DMS153 (cell line): Measurements from ENCODE around the gene SETBP1.

Experiments used
- DNase-seq: peaks from one replicate; lab custom pipeline; 2025; lab: John Stamatoyannopoulos, UW

SETBP1 gene

DNA sequence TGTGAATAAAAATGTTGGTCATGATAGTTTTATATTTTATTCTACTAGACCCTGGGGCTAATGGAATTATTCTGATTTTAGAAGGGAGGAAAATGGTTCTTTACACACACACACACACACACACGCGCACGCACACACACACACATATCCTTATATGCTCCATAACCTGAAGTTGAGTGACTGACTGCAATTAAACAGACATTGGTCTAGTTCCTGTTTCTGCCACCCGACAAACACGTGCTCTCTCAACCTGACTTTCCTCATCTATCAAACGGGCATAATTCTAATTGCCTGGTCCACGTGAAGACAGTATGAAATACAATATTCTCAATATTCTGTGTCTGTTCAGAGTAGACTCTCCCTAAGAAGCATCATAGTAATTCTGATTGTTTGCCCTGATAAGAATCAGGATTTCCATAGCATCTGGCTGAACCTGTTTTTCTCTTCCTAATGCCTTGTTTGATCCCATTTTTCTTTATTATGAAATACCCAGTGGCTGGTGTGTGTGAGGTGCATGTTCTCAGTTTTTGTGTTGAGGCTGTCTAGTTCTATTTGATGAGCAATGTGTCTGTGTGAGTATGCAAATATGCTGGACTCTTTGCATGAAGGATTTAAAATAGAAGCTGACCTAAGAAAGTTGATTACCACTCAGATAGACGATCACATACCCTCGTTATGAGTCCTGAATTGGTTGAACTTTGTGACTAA lies 51.0 kb downstream of the SETBP1 start:
- no peak for DNase-seq

GRCh38 chr18:44732238-44732563 lies 51.5 kb downstream of the SETBP1 start:
- DNase-seq = no peak

DNA sequence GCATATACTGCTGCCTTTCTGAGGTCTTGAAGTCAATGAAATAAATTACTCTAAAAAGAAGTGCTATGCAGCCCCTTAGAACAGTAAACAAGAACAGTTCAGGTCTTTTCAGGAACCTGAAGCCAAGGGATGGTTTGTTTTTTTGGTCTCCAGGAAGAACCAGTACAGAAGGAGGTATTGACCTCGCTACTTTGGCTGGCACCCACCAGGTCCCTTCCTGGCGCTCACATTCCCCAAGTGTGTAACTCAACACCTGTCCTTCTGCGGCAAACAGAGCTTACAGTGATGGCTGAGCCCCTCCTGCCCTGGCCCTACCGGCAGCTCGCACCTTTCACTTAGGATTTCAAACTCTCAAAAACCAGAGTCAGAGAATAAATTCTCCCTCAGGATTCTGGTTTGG lies 51.9 kb downstream of the SETBP1 start:
- DNase-seq = peak; percentile 53

- no peak for DNase-seq
Measured at GRCh38 chr18:44733069-44733753, 52.5 kb downstream of the SETBP1 start.

GRCh38 chr18:44733754-44734465 lies 53.2 kb downstream of the SETBP1 start:
- DNase-seq = no peak

DNA sequence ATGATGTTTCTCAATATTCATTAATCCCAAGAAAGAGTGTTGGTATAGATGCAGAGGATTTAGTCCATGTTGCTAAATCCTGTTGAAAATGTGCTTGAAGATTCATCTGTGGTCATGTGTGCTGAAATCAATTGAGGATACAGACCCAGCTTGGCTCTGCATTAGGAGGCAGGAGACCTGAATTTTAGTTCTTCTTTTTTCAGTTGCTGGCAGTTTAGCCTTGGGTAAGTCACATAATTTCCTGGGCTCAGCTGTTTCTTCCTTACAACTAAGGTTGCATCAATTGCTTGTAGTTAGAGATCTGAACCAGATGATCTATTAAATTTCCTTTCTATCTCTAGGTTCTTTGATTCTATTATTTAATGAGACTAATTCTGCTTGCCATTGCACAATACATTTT lies 54.4 kb downstream of the SETBP1 start:
- DNase-seq = no peak

DNA sequence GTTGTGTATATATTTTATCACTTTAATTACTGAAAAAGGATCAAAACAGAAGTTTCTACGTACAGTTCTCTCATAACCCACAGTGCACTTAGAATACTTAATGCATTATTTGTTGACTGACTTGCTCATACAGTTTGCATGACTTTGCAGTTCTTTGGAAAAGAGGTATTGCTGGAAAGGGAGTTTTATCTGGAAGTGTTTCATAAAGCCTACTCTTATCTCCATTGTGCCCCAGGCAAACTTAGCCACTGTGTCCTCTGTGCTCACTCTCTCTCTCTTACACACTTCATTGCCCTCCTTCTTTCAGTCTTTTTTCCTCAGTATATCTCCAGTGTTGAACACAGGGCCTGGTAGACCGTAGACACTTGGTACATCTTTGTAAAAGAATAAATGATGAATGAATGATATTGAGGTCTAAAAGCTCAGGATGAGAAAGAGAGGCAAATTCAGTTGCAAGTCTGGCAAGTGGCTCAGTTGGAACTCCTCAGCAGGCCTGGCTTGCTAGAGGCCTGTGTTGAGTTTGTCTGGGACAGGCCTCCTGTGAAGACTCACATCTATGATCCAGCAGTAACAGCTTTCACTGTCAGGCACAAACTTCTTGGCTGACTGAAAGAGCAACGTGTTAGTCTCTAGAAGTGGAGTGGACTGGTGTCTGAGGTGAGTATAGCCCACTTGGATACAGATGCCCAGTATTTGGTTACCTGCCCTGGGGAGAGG lies 56.1 kb downstream of the SETBP1 start:
- no peak for DNase-seq

- no peak for DNase-seq
Measured at GRCh38 chr18:44737623-44738022, 56.9 kb downstream of the SETBP1 start.

GRCh38 chr18:44740000-44740399 lies 59.3 kb downstream of the SETBP1 start:
- no peak for DNase-seq

DNA sequence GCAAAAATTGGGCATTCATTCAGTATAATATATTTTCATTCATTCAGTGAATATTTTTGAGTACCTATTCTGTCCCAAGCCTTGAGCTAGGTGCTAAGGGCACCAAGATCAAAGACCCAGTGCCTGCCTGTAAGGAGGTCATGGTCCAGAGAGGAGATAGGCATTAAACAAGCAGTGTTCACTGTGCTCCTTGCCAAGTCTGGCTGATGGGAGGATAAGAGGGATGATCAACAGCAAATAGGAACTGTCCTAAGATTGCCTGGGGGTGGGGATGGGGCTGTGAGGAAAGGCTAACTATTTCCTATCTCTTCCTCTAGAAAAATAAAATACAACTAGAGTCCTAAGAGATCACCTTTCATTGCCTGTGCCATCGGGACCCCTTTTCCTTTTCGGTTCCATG lies 60.4 kb downstream of the SETBP1 start:
- no peak for DNase-seq

DNA sequence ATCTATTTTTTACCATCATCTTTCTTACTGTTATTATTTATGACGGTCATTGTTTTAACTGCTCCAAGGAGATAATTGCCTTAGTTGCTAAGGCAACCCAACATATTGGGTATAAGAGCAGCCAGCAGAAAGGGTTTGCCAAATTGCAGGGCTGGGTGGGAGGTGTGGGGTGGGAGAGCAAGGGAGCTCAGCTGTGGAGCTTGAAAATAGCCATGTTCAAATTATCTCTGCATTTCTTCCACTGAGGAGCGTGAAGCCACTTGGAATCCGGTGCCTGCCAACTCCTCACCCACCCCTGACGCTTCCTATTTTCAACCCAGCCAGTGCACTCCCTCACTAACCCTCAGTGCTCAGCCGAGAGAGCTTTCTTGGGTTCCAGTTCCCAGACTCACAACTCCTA lies 60.8 kb downstream of the SETBP1 start:
- no peak for DNase-seq

DNA sequence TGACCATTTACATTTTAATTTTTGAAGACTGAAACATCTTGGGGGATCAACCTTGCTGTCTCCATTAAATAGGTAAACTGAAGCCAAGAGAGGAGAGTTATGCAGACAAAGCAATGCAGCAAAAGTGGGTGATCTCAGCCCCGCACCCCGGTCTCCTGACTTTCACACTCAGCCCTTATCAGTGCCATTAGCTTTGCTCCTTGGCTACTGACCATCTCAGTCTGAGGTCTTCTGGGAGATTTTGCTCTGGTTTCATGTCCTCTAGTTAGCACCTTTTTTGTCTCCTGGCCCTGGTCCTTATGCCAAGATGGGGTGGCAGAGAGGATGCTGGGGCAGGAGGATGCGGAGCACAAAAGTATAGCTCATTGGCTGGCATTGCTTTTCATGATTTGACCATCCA lies 61.4 kb downstream of the SETBP1 start:
- DNase-seq = no peak

- DNase-seq = peak; percentile 87
Measured at GRCh38 chr18:44742718-44743311, 62.1 kb downstream of the SETBP1 start.

DNA sequence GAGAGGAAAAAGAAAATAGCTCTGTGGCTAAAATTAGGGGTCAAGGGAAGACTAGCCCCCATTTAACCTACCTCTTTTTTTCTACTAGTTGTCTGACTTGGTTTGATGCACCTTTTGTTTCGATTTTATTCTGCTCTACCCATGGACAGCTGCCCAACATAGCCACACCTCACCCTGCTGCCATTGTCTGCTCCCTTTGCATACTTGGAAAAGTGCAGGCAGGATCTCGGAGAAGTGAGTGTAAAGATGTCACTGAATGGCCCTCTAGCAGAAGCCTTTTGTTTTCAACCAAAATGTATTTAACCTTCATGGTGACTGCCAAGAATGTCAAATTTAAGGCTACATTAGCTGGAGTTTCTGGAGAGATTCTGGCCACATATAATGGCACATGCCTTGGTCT lies 62.9 kb downstream of the SETBP1 start:
- DNase-seq = no peak

GRCh38 chr18:44744161-44745121 lies 63.8 kb downstream of the SETBP1 start:
- DNase-seq = peak; percentile 59

DNA sequence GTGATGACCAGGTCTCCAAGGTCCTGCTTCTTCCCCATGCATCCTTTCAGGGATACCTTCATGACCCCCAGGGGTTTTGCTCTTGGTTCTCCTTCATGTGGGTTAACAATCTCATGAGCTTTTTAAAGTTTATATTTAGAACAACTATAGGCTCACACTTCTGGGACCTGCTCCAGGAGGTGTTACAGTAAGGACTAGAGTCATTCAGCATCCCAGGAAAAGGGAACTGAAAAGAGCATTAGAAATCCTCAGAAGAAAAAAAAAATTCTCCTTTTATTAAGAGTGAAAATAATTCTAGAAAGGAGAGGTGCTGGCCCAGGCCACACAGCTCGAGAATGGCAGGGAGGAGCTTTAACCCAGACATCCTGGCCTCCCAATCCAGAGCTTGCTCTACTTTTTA lies 66.5 kb downstream of the SETBP1 start:
- no peak for DNase-seq

DNA sequence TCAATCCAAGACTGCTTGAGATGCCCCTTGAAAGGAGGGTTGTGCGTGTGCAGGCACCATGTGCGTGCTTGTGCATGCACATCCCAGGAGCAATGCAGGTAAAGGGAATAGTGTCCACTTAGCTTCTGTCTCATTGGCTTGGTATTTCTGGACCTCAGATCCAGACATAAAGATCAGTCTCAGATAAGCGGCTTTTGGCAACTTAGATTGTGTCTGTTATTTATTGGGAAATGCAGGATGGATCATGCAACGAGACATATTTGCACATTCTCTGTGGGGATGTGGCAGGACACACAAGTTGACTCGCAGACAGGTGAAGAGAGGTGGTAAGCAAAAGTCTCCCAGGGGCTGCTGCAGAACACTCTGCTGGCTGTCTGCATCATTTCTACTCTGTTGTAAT lies 67.9 kb downstream of the SETBP1 start:
- DNase-seq = no peak

DNA sequence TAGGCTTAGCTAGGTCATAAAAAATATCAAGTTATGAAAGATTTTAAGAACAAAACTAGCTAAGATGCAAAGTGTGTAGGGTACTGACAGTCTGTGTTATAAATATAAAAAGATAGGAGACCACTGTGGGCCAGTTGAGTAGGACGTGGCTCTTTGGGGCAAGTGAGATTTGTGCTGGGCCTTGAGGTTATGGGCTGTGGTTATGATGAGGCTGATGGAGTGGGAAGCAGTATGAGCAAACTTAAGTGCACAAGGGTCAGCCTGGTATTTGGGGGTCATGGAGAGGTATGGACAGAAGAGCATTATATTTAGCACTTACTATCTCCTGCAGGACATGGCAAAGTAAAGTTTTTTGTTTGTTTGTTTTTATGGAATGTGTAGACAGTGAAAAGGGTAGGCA lies 70.1 kb downstream of the SETBP1 start:
- no peak for DNase-seq

DNA sequence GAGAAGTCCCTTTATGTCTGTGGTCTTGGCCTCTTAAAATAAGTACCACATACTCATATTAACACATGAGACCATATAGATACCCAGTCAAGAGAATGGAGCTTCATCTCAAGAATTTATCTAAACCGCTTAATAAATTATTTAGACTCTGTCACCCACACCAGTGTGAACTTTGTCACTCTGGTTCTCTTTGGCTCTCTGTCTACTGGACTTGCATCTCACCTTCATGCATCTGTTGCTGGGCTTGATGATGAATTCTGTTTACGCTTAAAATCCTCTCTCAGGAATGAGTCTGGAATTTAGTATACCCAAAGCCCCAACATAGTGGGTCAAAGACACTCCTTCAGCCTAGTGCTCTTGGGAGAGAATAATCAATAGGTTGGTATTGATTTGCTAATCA lies 73.9 kb downstream of the SETBP1 start:
- no peak for DNase-seq

GRCh38 chr18:44758861-44759631 lies 78.4 kb downstream of the SETBP1 start:
- no peak for DNase-seq
